ENCODE results near the gene PRR23E. TPM values are rescaled to one million over a fixed set of nuclear protein-coding genes. Genes with fewer than 3 reads are reported as not detected.

Gene PRR23E
- total RNA-seq, 1 donor from 2014 or later: not detected

DNA sequence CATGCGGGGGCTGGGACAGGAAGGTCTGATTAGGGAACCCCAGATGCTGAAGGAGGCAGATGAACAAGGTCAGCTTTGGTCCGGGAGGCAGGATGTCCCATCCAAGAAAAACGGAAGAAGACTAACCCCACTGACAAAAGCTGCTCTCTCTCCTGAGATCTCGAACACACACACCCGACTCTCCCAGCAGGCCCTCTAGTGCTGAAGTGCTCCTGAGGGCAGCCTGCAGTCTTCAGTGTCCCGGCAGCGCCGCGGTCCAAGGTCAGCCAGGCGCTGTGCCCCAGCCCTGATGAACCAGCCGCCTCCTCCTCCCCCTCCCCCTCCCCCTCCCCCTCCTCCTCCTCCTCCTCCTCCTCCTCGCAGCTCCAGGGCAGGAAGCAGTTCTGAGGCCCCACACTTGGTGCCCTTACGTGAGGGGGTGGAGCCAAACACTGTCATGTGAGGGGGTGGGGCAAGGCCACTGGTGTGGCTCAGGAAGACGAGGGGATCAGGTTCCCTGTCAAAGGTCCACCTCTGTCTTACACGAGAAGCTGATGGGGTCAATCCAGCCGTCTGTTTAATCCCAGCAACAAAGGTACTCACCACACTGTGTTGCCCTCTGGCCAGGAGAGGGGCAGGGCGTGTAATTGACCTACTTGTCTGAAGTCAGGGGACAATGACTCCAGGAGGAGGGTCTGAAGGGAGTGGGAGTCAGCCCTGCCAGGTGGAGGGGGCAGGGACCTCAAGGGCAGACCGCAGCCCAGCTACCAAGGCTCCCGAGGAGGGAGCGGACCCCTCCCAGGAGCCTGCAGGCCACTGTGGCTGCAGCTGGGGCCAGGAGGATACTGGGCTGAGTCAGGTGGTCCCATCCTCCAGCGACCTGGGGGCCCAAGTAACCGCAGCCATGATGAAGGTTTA lies 34.3 kb downstream of the PRR23E start:
- no peak for DNase-seq (ENCODE audit: low spot score)

DNA sequence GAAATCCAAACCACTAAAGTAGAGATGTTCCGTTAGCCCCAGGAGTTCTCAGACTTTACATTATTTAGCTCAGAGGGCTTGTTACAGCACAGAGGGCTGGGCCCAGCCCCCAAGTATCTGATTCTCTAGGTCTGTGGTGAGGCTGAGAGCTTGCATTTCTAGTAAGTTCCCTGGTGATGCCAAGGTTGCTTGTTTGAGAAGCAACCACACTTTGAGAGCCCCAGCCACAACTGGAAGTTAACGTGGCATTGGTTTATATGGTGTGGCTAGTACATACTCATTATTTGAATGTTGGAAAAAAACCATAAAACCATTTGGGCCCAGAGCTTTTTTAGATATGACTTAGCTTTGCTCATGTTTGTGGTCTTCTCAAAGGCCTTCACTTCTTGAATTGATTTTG lies 35.9 kb downstream of the PRR23E start:
- DNase-seq (ENCODE audit: low spot score): no peak

DNA sequence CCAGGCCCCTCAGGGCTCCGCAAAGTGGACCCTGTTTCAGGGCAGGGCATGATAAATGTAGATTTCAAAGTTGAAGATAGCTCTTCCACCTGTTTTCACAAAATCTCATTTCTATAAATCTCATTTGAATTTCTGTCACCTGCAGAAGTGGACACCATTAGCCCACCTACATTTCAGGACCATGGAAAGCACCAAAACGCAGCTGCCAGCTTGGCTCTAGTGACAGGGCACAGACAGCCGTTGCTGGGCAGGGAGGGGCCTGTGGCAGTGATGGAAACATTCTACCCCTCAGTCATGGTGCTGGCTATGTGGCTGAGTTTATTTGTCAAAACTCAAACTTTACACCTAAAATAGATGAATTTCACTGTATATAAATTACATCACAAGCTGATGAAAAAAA lies 40.4 kb downstream of the PRR23E start:
- DNase-seq (ENCODE audit: low spot score): no peak

DNA sequence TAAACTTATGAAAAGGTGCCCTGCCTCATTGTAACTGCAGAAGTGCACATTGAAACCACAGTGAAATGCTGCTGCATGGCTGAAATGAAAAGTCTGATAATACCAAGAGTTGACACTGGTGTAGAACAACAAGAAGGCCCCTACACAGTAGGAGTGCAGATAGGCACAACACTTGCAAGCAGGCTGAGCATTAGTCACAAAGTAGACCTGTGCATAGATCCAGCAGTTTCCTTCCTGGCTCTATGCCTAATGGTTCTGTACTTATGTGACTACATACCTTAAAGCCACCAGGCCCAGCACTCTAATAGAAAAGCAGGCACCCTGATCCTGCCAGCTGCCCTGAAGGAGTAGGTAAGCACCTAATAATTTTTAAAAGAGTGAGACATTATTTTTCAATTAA lies 41.8 kb downstream of the PRR23E start:
- DNase-seq (ENCODE audit: low spot score): no peak

DNA sequence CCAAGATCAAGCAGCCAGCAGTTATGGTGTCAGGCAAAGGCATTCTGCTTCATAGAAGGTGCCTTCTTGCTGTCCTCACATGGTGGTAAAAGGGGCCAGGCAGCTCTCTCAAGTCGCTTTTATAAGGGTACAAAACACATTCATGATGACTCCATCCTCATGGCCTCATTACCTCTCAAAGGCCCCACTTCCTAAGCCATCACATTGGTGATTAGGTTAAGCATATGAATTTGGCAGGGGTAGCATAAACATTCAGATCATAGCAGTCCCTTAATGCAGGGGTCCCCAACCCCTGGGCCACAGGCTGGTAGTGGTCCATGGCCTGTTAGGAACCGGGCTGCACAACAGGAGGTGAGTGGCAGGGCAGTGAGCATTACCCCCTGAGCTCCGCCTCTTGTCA lies 42.8 kb downstream of the PRR23E start:
- no peak for DNase-seq (ENCODE audit: low spot score)

DNA sequence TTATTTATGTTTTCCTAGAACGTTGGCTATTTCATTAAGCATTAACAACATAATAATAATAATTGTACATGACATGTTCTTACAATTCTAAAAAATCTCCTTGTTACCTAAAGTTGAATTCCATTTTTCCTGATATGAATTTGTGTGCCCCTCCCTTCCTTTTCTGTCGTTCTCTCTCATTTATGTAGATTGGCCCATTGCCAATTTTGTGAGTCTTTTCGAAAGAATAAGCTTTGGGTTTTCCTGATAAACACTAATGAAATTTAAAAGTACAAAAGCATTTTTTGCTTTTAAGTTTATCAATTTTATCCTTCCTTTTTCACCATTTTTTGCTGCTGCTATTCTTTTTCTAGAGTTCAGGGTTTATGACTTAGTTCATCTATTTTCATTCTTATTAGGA lies 44.9 kb downstream of the PRR23E start:
- DNase-seq (ENCODE audit: low spot score): no peak

DNA sequence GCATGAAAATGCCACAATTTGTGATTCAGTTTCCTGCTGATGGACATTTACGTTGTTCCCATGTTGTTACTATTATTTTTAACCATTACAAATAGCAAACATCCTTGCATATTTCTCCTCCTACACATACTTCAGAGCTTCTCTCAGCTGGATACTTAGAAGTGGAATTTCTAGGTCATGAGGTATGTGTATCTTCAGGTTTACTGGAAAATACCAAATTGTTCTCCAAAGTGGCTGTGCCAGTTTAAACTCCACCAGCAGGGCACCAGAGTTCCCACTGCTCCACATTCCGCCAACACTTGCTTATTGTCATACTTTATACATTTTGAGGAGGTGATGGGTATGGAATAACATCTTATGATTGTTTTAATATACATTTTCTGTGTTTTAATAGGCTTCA lies 45.7 kb downstream of the PRR23E start:
- DNase-seq (ENCODE audit: low spot score): no peak

DNA sequence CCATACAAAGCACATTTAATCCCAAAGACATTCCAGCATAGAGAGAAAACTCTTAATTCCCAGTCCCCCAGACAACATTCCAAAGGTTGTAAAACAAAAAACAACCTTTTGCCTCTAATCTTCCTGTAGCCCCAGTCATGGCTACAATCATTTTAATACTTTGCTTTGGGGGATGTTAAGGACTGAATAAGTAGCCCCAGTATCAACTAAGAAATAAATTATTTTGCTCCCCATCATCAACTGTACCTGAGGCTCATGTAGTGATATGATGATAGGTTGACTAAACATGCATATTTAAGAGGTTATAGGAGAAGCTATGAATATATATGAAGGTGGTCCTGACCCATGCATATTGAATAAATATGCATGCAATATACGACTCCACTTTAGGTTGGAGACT lies 54.4 kb downstream of the PRR23E start:
- DNase-seq (ENCODE audit: low spot score): no peak

Other genes starting within 250 kb of the PRR23E start
- 43.0 TPM for gene PLXNA1, start 210.0 kb upstream of the PRR23E start, total RNA-seq
- gene PRR20G, start 94.9 kb downstream of the PRR23E start, total RNA-seq: not detected

Measured in ureter (tissue), 1 donor.